Renal pelvis (tissue), 12 donors: Measurements from ENCODE around the gene CASKIN2. TPM values are rescaled to one million over a fixed set of nuclear protein-coding genes. Genes with fewer than 3 reads are reported as not detected.

Source experiments
- DNase-seq: peaks from one replicate; pipeline ENCODE4 v3.0.0-alpha.2; 2013
- long read RNA-seq, 16 experiments: transcript quantifications; one replicate each; lab custom pipeline, GENCODE V29; 2026
- polyA plus RNA-seq, 3 donors: library from polyadenylated mRNA; unstranded; fragments of 120-200 nt; gene quantifications; one replicate each; pipeline ENCODE4 v1.2.1, GENCODE V29; 2013; ENCODE audit not compliant: insufficient read length in 3 of 3

Gene CASKIN2
- 10 to 100 TPM; 27.8 to 32.8 (median 32.7) TPM for polyA plus RNA-seq
- long read RNA-seq, donor 1, partial matches to known transcripts: 19 of 37 reads
- long read RNA-seq, donor 1, other reads (novel, unspliced or antisense): 18 of 37 reads
- long read RNA-seq, donor 2, partial matches to known transcripts: 21 of 29 reads
- long read RNA-seq, donor 2, other reads (novel, unspliced or antisense): 8 of 29 reads
- long read RNA-seq, donor 3, full-length matches to known transcripts: 1 of 1 reads
- long read RNA-seq, donor 3, partial matches to known transcripts: 0 of 1 reads
- long read RNA-seq, donor 3, other reads (novel, unspliced or antisense): 0 of 1 reads
- long read RNA-seq, donor 4, partial matches to known transcripts: 7 of 7 reads
- long read RNA-seq, donor 4, other reads (novel, unspliced or antisense): 0 of 7 reads
- long read RNA-seq, donor 5, partial matches to known transcripts: 11 of 11 reads
- long read RNA-seq, donor 5, other reads (novel, unspliced or antisense): 0 of 11 reads
- long read RNA-seq, donor 6, full-length matches to known transcripts: 2 of 42 reads
- long read RNA-seq, donor 6, partial matches to known transcripts: 40 of 42 reads
- long read RNA-seq, donor 6, other reads (novel, unspliced or antisense): 0 of 42 reads
- long read RNA-seq, donor 7, partial matches to known transcripts: 24 of 24 reads
- long read RNA-seq, donor 7, other reads (novel, unspliced or antisense): 0 of 24 reads
- long read RNA-seq, donor 8, partial matches to known transcripts: 8 of 10 reads
- long read RNA-seq, donor 8, other reads (novel, unspliced or antisense): 0 of 10 reads
- long read RNA-seq, donor 9, partial matches to known transcripts: 15 of 15 reads
- long read RNA-seq, donor 9, other reads (novel, unspliced or antisense): 0 of 15 reads
- long read RNA-seq, donor 10, partial matches to known transcripts: 11 of 11 reads
- long read RNA-seq, donor 10, other reads (novel, unspliced or antisense): 0 of 11 reads
- long read RNA-seq, donor 11, partial matches to known transcripts: 26 of 26 reads
- long read RNA-seq, donor 11, other reads (novel, unspliced or antisense): 0 of 26 reads
- long read RNA-seq, donor 12, partial matches to known transcripts: 38 of 53 reads
- long read RNA-seq, donor 12, other reads (novel, unspliced or antisense): 15 of 53 reads
- long read RNA-seq, donor 13, partial matches to known transcripts: 30 of 30 reads
- long read RNA-seq, donor 13, other reads (novel, unspliced or antisense): 0 of 30 reads
- long read RNA-seq, donor 14: 0 reads
- long read RNA-seq, donor 15: 0 reads
- long read RNA-seq, donor 16, partial matches to known transcripts: 5 of 5 reads
- long read RNA-seq, donor 16, other reads (novel, unspliced or antisense): 0 of 5 reads

GRCh38 chr17:75515496-75516254 lies at the start of gene CASKIN2:
TSS of gene CASKIN2 (minus strand) at chr17:75515537. CDS start at chr17:75513804, 1,733 bp downstream.
- peak; percentile 95 for DNase-seq

- no peak for DNase-seq
Observed at GRCh38 chr17:75565066-75565465, 49.7 kb upstream of the CASKIN2 start.

GRCh38 chr17:75564195-75564594 lies 48.9 kb upstream of the CASKIN2 start:
- no peak for DNase-seq

GRCh38 chr17:75563063-75563758 lies 47.9 kb upstream of the CASKIN2 start:
- DNase-seq: no peak

- DNase-seq: no peak
Observed at GRCh38 chr17:75561927-75562603, 46.7 kb upstream of the CASKIN2 start.

- DNase-seq: no peak
Observed at GRCh38 chr17:75559958-75560533, 44.7 kb upstream of the CASKIN2 start.

- DNase-seq: no peak
Observed at GRCh38 chr17:75558666-75559530, 43.6 kb upstream of the CASKIN2 start.

- DNase-seq: no peak
Observed at GRCh38 chr17:75557852-75558665, 42.7 kb upstream of the CASKIN2 start.

GRCh38 chr17:75557075-75557851 lies 41.9 kb upstream of the CASKIN2 start:
- peak; percentile 90 for DNase-seq

GRCh38 chr17:75555679-75556153 lies 40.4 kb upstream of the CASKIN2 start:
- no peak for DNase-seq

GRCh38 chr17:75553295-75554110 lies 38.2 kb upstream of the CASKIN2 start:
- DNase-seq: no peak

GRCh38 chr17:75552425-75553294 lies 37.3 kb upstream of the CASKIN2 start:
- no peak for DNase-seq

- no peak for DNase-seq
Observed at GRCh38 chr17:75551266-75551665, 35.9 kb upstream of the CASKIN2 start.

- no peak for DNase-seq
Observed at GRCh38 chr17:75550139-75550465, 34.8 kb upstream of the CASKIN2 start.
